HG03095 (cell line): ENCODE measurements around the gene SNED1.
"Not testable (repeated sequence)": the region's sequence is repeated elsewhere in the genome, so short reads cannot be mapped to it uniquely, and the experiment has no call there.

Experiments used
- ATAC-seq: cut with Tn5 transposase; IDR thresholded peaks from one replicate; pipeline ENCODE4 v1.9.1; 2021; ENCODE audit warnings: moderate library complexity; ENCODE audit not compliant: unreplicated experiment

SNED1 gene

GRCh38 chr2:241104611-241105010, 106.2 kb downstream of the SNED1 start:
- not testable (repeated sequence) for ATAC-seq

GRCh38 chr2:241105641-241106040, 107.2 kb downstream of the SNED1 start:
- no peak for ATAC-seq

- no peak for ATAC-seq
These were observed 108.8 kb downstream of the SNED1 start for GRCh38 chr2:241107031-241107783.

- ATAC-seq, result no peak
These were observed 110.1 kb downstream of the SNED1 start for GRCh38 chr2:241108271-241109209.

GRCh38 chr2:241109210-241110088, 111.0 kb downstream of the SNED1 start:
- ATAC-seq, result no peak

- peak; percentile 5 for ATAC-seq
These were observed 111.7 kb downstream of the SNED1 start for GRCh38 chr2:241110089-241110606.

GRCh38 chr2:241110607-241111439, 112.4 kb downstream of the SNED1 start:
- ATAC-seq, result peak; percentile 31

- ATAC-seq, result peak; percentile 40
These were observed 113.0 kb downstream of the SNED1 start for GRCh38 chr2:241111440-241111805.

- no peak for ATAC-seq
These were observed 113.6 kb downstream of the SNED1 start for GRCh38 chr2:241112046-241112445.

- no peak for ATAC-seq
These were observed 114.2 kb downstream of the SNED1 start for GRCh38 chr2:241112592-241112991.

- ATAC-seq, result no peak
These were observed 116.4 kb downstream of the SNED1 start for GRCh38 chr2:241114836-241115235.

GRCh38 chr2:241115361-241115760, 116.9 kb downstream of the SNED1 start:
- ATAC-seq, result no peak

- no peak for ATAC-seq
These were observed 118.5 kb downstream of the SNED1 start for GRCh38 chr2:241116606-241117560.

- no peak for ATAC-seq
These were observed 120.5 kb downstream of the SNED1 start for GRCh38 chr2:241118737-241119505.

- ATAC-seq, result no peak
These were observed 122.0 kb downstream of the SNED1 start for GRCh38 chr2:241120440-241120839.

- ATAC-seq, result no peak
These were observed 122.6 kb downstream of the SNED1 start for GRCh38 chr2:241121008-241121407.

- no peak for ATAC-seq
These were observed 124.1 kb downstream of the SNED1 start for GRCh38 chr2:241122376-241123002.
